CD14-positive monocyte (primary cell): ENCODE data around the gene ZNF385A. TPM values are rescaled to one million over a fixed set of nuclear protein-coding genes. Genes with fewer than 3 reads are reported as not detected.

Experiments used
- DNase-seq, 3 donors: peaks; one replicate each; pipeline ENCODE4 v3.0.0-alpha.2; 2011 to 2022
- H2AFZ ChIP-seq: 2 replicates; pipeline ENCODE4 v1.6.0; 2012; ENCODE audit warnings: mild to moderate bottlenecking, low read depth, low read length, inconsistent platforms; ENCODE audit not compliant: insufficient read depth, poor library complexity, severe bottlenecking
- H3K27ac ChIP-seq, 2 donors: 1 replicate in 1 of 2; 2 replicates in 1 of 2; pipeline ENCODE4 v1.5.1; 2012 to 2013; ENCODE audit warnings: low read length in 2 of 2, control low read depth in 1 of 2, inconsistent platforms in 1 of 2, low read depth in 1 of 2, mild to moderate bottlenecking in 1 of 2
- H3K27me3 ChIP-seq, 2 donors: one replicate each; pipeline versions ENCODE4 v1.6.0 to v1.6.1; 2011 to 2013; ENCODE audit warnings: low read length in 2 of 2; ENCODE audit not compliant: control insufficient read depth in 2 of 2, insufficient read depth in 2 of 2
- H3K36me3 ChIP-seq, 2 donors: replicated peaks in 1 of 2; 1 replicate in 1 of 2; 2 replicates in 1 of 2; pipeline versions ENCODE4 v1.5.1 to v1.6.1; 2012 to 2013; ENCODE audit warnings: low read length in 2 of 2, control low read depth in 1 of 2, inconsistent platforms in 1 of 2, mild to moderate bottlenecking in 1 of 2; ENCODE audit not compliant: insufficient read depth in 2 of 2, control insufficient read depth in 1 of 2
- H3K4me1 ChIP-seq, 2 donors: 1 replicate in 1 of 2; 2 replicates in 1 of 2; pipeline versions ENCODE4 v1.5.1 to v1.6.1; 2012 to 2013; ENCODE audit warnings: low read length in 2 of 2, control low read depth in 1 of 2, inconsistent platforms in 1 of 2, mild to moderate bottlenecking in 1 of 2, moderate library complexity in 1 of 2; ENCODE audit not compliant: insufficient read depth in 2 of 2, control insufficient read depth in 1 of 2
- H3K4me2 ChIP-seq: replicated peaks from 2 replicates; pipeline ENCODE3; 2012; ENCODE audit warnings: low read length, moderate library complexity, mild to moderate bottlenecking; ENCODE audit not compliant: poor library complexity, severe bottlenecking; ENCODE audit errors: extremely low read depth
- H3K4me3 ChIP-seq, 3 experiments: fragments of 200-600 bp in 1 of 3; sonication (generic) in 1 of 3; replicated peaks in 1 of 3; 1 replicate in 2 of 3; 2 replicates in 1 of 3; pipeline ENCODE4 v1.5.1; 2011 to 2013; ENCODE audit warnings: low read length in 3 of 3, mild to moderate bottlenecking in 3 of 3, control low read depth in 2 of 3, low read depth in 2 of 3, inconsistent platforms in 1 of 3, moderate library complexity in 1 of 3
- H3K79me2 ChIP-seq: 2 replicates; pipeline ENCODE4 v1.6.0; 2012; ENCODE audit warnings: mild to moderate bottlenecking, control low read depth, inconsistent platforms, low read length, moderate library complexity; ENCODE audit not compliant: insufficient read depth
- H3K9ac ChIP-seq: 2 replicates; pipeline ENCODE4 v1.6.0; 2017; ENCODE audit warnings: low read length, mild to moderate bottlenecking; ENCODE audit not compliant: insufficient read depth, poor library complexity, severe bottlenecking
- H3K9me3 ChIP-seq, 2 donors: replicated peaks in 1 of 2; 1 replicate in 1 of 2; 2 replicates in 1 of 2; pipeline versions ENCODE4 v1.5.1 to v1.6.1; 2012 to 2013; ENCODE audit warnings: low read length in 2 of 2, control low read depth in 1 of 2; ENCODE audit not compliant: control insufficient read depth in 1 of 2, insufficient read depth in 1 of 2
- H4K20me1 ChIP-seq: 2 replicates; pipeline ENCODE4 v1.6.0; 2012; ENCODE audit warnings: mild to moderate bottlenecking, low read length, control low read depth, moderate library complexity; ENCODE audit not compliant: insufficient read depth
- H3K27ac Mint-ChIP-seq, 7 donors: one replicate each; pipeline ENCODE4 v1.8.0; 2020; ENCODE audit warnings: mild to moderate bottlenecking in 7 of 7, mixed read lengths in 7 of 7, moderate library complexity in 6 of 7, inconsistent platforms in 2 of 7
- H3K27me3 Mint-ChIP-seq, 3 donors: one replicate each; pipeline ENCODE4 v1.8.0; 2021 to 2022; ENCODE audit warnings: low read depth in 3 of 3, mild to moderate bottlenecking in 3 of 3, mixed read lengths in 3 of 3, moderate library complexity in 3 of 3, inconsistent platforms in 1 of 3
- H3K36me3 Mint-ChIP-seq, 2 donors: one replicate each; pipeline ENCODE4 v1.8.0; 2020; ENCODE audit warnings: mixed read lengths in 2 of 2, inconsistent platforms in 1 of 2, mild to moderate bottlenecking in 1 of 2
- H3K4me1 Mint-ChIP-seq: one replicate; pipeline ENCODE4 v1.8.0; 2020; ENCODE audit warnings: mild to moderate bottlenecking, mixed read lengths
- H3K4me3 Mint-ChIP-seq, 2 donors: one replicate each; pipeline ENCODE4 v1.8.0; 2020; ENCODE audit warnings: mild to moderate bottlenecking in 2 of 2, mixed read lengths in 2 of 2, moderate library complexity in 1 of 2
- H3K9me3 Mint-ChIP-seq, 7 donors: one replicate each; pipeline ENCODE4 v1.8.0; 2020 to 2022; ENCODE audit warnings: mixed read lengths in 7 of 7, mild to moderate bottlenecking in 6 of 7, moderate library complexity in 6 of 7, inconsistent platforms in 2 of 7
- CTCF ChIP-seq: fragments of 200-600 bp; IDR thresholded peaks from one replicate; pipeline ENCODE4 v1.8.0; 2022; ENCODE audit warnings: antibody characterized with exemption, mild to moderate bottlenecking
- WGBS: methylation state at CpG from one replicate; pipeline ENCODE4 v1.1.5; 2013; ENCODE audit warnings: missing lambda C conversion rate; ENCODE audit not compliant: insufficient coverage; 5-methylcytosine and 5-hydroxymethylcytosine counted together
- intact Hi-C, 2 donors: fragments of 100-400 bp; cut with micrococcal nuclease; formaldehyde crosslinking; loops; one replicate each; pipeline versions ENCODE4 v1.15.0 to v1.15.1; 2023
- polyA plus RNA-seq, 3 donors: library from polyadenylated mRNA; depleted of rRNA in 1 of 3; unstranded in 2 of 3; stranded (reverse) in 1 of 3; fragments of 300-500 nt in 2 of 3; fragments of >200 nt in 1 of 3; fragmentation: Illumina TruSeq in 2 of 3; gene quantifications; 1 replicate in 2 of 3; 2 replicates in 1 of 3; pipeline ENCODE4 v1.2.3, GENCODE V29; 2012 to 2021

ZNF385A gene
- polyA plus RNA-seq, 3 donors: 53.9 to 97.6 (median 78.3) TPM

GRCh38 chr12:54363047-54363446 is 21.5 kb downstream of the ZNF385A start:
- Histone ChIP-seq H2AFZ (no peak overlapping the region), H3K4me2 (peak overlapping the region; percentile 72), H3K27me3 (no peaks in the 10 kb centered on the region), H3K27ac (peak overlapping the region; percentile 75 to 95), H3K4me1 (peaks cover 76 to 78% of the 10 kb centered on the region in 2 donors), H3K9ac (peak overlapping the region; percentile 62), H3K36me3 (no peaks in the 10 kb centered on the region), H3K9me3 (no peaks in the 10 kb centered on the region), H3K79me2 (peaks cover 21% of the 10 kb centered on the region), H3K4me3 (peak overlapping the region in 1 of 3 experiments; percentile 66), H4K20me1 (no peaks in the 10 kb centered on the region)
- intact Hi-C loops: no loop called here
- Mint-ChIP-seq H3K4me3 (peak overlapping the region; percentile 81 to 85), H3K27ac (peak overlapping the region; percentile 95 to 100 (median 99)), H3K27me3 (peaks cover 0 to 2% (median 0%) of the 10 kb centered on the region in 3 donors), H3K36me3 (peaks cover 0 to 2% of the 10 kb centered on the region in 2 donors), H3K9me3 (no peaks in the 10 kb centered on the region), H3K4me1 (peaks cover 58% of the 10 kb centered on the region)
- WGBS: 64% methylated on average over 8 of the region's 8 CpGs
- TF ChIP-seq CTCF: no peak
- peak in 1 of 3 donors; percentile 24 for DNase-seq

GRCh38 chr12:54360717-54361456 is 23.6 kb downstream of the ZNF385A start:
- H3K27ac ChIP-seq: peak overlapping the region; percentile 89 to 99
- H3K79me2 ChIP-seq: peaks cover 21% of the 10 kb centered on the region
- WGBS: 25% methylated on average over 4 of the region's 16 CpGs
- no peaks in the 10 kb centered on the region for H3K27me3 ChIP-seq
- H4K20me1 ChIP-seq: no peaks in the 10 kb centered on the region
- H3K27ac Mint-ChIP-seq: peak overlapping the region in 1 of 7 donors; percentile 76
- TF ChIP-seq CTCF: no peak
- H3K9me3 ChIP-seq: no peaks in the 10 kb centered on the region
- peaks cover 0 to 2% (median 0%) of the 10 kb centered on the region in 3 donors for H3K27me3 Mint-ChIP-seq
- H3K36me3 Mint-ChIP-seq: peaks cover 0 to 2% of the 10 kb centered on the region in 2 donors
- no peak overlapping the region for H3K4me3 ChIP-seq
- H2AFZ ChIP-seq: no peak overlapping the region
- peak; percentile 88 to 93 (median 89) for DNase-seq
- H3K9me3 Mint-ChIP-seq: no peaks in the 10 kb centered on the region
- H3K36me3 ChIP-seq: no peaks in the 10 kb centered on the region
- peaks cover 45% of the 10 kb centered on the region for H3K4me1 Mint-ChIP-seq
- peaks cover 68 to 72% of the 10 kb centered on the region in 2 donors for H3K4me1 ChIP-seq
- H3K9ac ChIP-seq: peak overlapping the region; percentile 97
- peak overlapping the region in 1 of 2 donors; percentile 60 for H3K4me3 Mint-ChIP-seq
- H3K4me2 ChIP-seq: peak overlapping the region; percentile 94
- intact Hi-C loops: no loop called here
